Astrocyte (in vitro differentiated cells and primary cell): ENCODE measurements around the gene HERC6. TPM values are rescaled to one million over a fixed set of nuclear protein-coding genes. Genes with fewer than 3 reads are reported as not detected.

Experiments
- DNase-seq: peaks from one replicate; pipeline ENCODE4 v3.0.0-alpha.2; 2010; ENCODE audit warnings: low read depth
- FAIRE-seq: peaks from 2 replicates; lab custom pipeline; 2011; peaks lifted over from hg19 to GRCh38; lab: Jason Lieb, UNC
- H2AFZ ChIP-seq: 2 replicates; pipeline ENCODE4 v1.6.0; 2012; ENCODE audit warnings: low read depth, low read length, inconsistent platforms
- H3K27ac ChIP-seq: 2 replicates; pipeline ENCODE4 v1.5.1; 2011; ENCODE audit warnings: low read depth, low read length, inconsistent platforms
- H3K27me3 ChIP-seq: 2 replicates; pipeline ENCODE4 v1.6.0; 2011; ENCODE audit warnings: low read length, inconsistent platforms; ENCODE audit not compliant: insufficient read depth
- H3K36me3 ChIP-seq: 2 replicates; pipeline ENCODE4 v1.5.1; 2011; ENCODE audit warnings: low read length, inconsistent platforms; ENCODE audit not compliant: insufficient read depth
- H3K4me1 ChIP-seq: 2 replicates; pipeline ENCODE4 v1.5.1; 2011; ENCODE audit warnings: low read length, inconsistent platforms; ENCODE audit not compliant: insufficient read depth
- H3K4me2 ChIP-seq: 2 replicates; pipeline ENCODE4 v1.6.0; 2012; ENCODE audit warnings: low read length, inconsistent platforms
- H3K4me3 ChIP-seq: 2 replicates; pipeline ENCODE4 v1.5.1; 2011; ENCODE audit warnings: low read depth, mild to moderate bottlenecking, low read length, inconsistent platforms; ENCODE audit not compliant: insufficient read depth
- H3K79me2 ChIP-seq: 2 replicates; pipeline ENCODE4 v1.6.0; 2012; ENCODE audit warnings: mild to moderate bottlenecking, low read length, inconsistent platforms; ENCODE audit not compliant: insufficient read depth
- H3K9ac ChIP-seq: 2 replicates; pipeline ENCODE4 v1.6.0; 2012; ENCODE audit warnings: mild to moderate bottlenecking, low read length, inconsistent platforms
- H3K9me3 ChIP-seq: 2 replicates; pipeline ENCODE4 v1.5.1; 2012; ENCODE audit warnings: low read depth, mild to moderate bottlenecking, low read length, inconsistent platforms; ENCODE audit not compliant: insufficient read depth
- H4K20me1 ChIP-seq: 2 replicates; pipeline ENCODE4 v1.6.0; 2012; ENCODE audit warnings: low read length, inconsistent platforms; ENCODE audit not compliant: insufficient read depth
- H3K27ac Mint-ChIP-seq: one replicate; pipeline ENCODE4 v1.8.0; 2021; ENCODE audit warnings: mild to moderate bottlenecking, mixed read lengths; ENCODE audit not compliant: unreplicated experiment
- H3K27me3 Mint-ChIP-seq: one replicate; pipeline ENCODE4 v1.8.0; 2021; ENCODE audit warnings: low read depth, mixed read lengths; ENCODE audit not compliant: unreplicated experiment
- H3K36me3 Mint-ChIP-seq: one replicate; pipeline ENCODE4 v1.8.0; 2021; ENCODE audit warnings: low read depth, mixed read lengths; ENCODE audit not compliant: unreplicated experiment
- H3K4me1 Mint-ChIP-seq: one replicate; pipeline ENCODE4 v1.8.0; 2021; ENCODE audit warnings: low read depth, mixed read lengths; ENCODE audit not compliant: unreplicated experiment
- H3K4me3 Mint-ChIP-seq: one replicate; pipeline ENCODE4 v1.8.0; 2021; ENCODE audit warnings: mild to moderate bottlenecking, moderate library complexity, mixed read lengths; ENCODE audit not compliant: unreplicated experiment
- H3K9me3 Mint-ChIP-seq: one replicate; pipeline ENCODE4 v1.8.0; 2021; ENCODE audit warnings: mild to moderate bottlenecking, mixed read lengths; ENCODE audit not compliant: unreplicated experiment
- CTCF ChIP-seq: IDR thresholded peaks from 2 replicates; pipeline ENCODE4 v1.5.1; 2011; ENCODE audit warnings: low read depth, mild to moderate bottlenecking, inconsistent platforms, low read length, moderate library complexity; ENCODE audit not compliant: insufficient read depth
- EZH2 ChIP-seq: IDR thresholded peaks from 2 replicates; pipeline ENCODE4 v1.6.1; 2012; ENCODE audit warnings: mild to moderate bottlenecking, low read length, inconsistent platforms; ENCODE audit not compliant: insufficient read depth
- total RNA-seq: library from RNA; stranded (reverse); gene quantifications from 2 replicates; pipeline ENCODE4 v1.2.1, GENCODE V29; 2021

Gene HERC6
- total RNA-seq, 1 donor from 2014 or later, result 37.3 TPM

- no peaks in the 10 kb centered on the region for H3K27me3 Mint-ChIP-seq
- DNase-seq, result no peak
- peak overlapping the region; percentile 34 for H3K4me3 Mint-ChIP-seq
These were observed 99.6 kb downstream of the HERC6 start for GRCh38 chr4:88478247-88478646.

GRCh38 chr4:88481537-88481936 is 102.9 kb downstream of the HERC6 start:
- no peak for FAIRE-seq
- H3K27ac Mint-ChIP-seq, result no peak overlapping the region
- peaks cover 3% of the 10 kb centered on the region for H3K36me3 Mint-ChIP-seq
- Histone ChIP-seq H3K79me2 (no peaks in the 10 kb centered on the region), H3K4me3 (no peak overlapping the region), H3K9me3 (no peaks in the 10 kb centered on the region), H4K20me1 (no peaks in the 10 kb centered on the region), H2AFZ (no peak overlapping the region), H3K4me2 (no peak overlapping the region), H3K27ac (no peak overlapping the region), H3K4me1 (no peaks in the 10 kb centered on the region), H3K27me3 (no peaks in the 10 kb centered on the region), H3K36me3 (no peaks in the 10 kb centered on the region), H3K9ac (no peak overlapping the region)
- no peak for DNase-seq
- no peaks in the 10 kb centered on the region for H3K27me3 Mint-ChIP-seq
- H3K9me3 Mint-ChIP-seq, result no peaks in the 10 kb centered on the region
- H3K4me1 Mint-ChIP-seq, result no peaks in the 10 kb centered on the region
- TF ChIP-seq EZH2 (no peak), CTCF (no peak)
- no peak overlapping the region for H3K4me3 Mint-ChIP-seq

More at GRCh38 chr4:88478247-88478646, 99.6 kb downstream of the HERC6 start:
- Histone ChIP-seq H3K4me2 (no peak overlapping the region), H3K27me3 (no peaks in the 10 kb centered on the region), H3K36me3 (no peaks in the 10 kb centered on the region), H3K79me2 (no peaks in the 10 kb centered on the region), H2AFZ (no peak overlapping the region), H3K9ac (no peak overlapping the region), H3K4me1 (no peaks in the 10 kb centered on the region), H3K27ac (no peak overlapping the region), H3K9me3 (no peaks in the 10 kb centered on the region), H3K4me3 (no peak overlapping the region), H4K20me1 (no peaks in the 10 kb centered on the region)
- no peak for TF ChIP-seq CTCF
- TF ChIP-seq EZH2, result no peak
- H3K9me3 Mint-ChIP-seq, result no peaks in the 10 kb centered on the region
- no peaks in the 10 kb centered on the region for H3K36me3 Mint-ChIP-seq
- peaks cover 7% of the 10 kb centered on the region for H3K4me1 Mint-ChIP-seq
- H3K27ac Mint-ChIP-seq, result no peak overlapping the region
- FAIRE-seq, result no peak

- H3K4me1 ChIP-seq, result no peaks in the 10 kb centered on the region
- H3K4me3 ChIP-seq, result no peak overlapping the region
- Mint-ChIP-seq H3K4me3 (no peak overlapping the region), H3K9me3 (no peaks in the 10 kb centered on the region), H3K27me3 (no peaks in the 10 kb centered on the region), H3K36me3 (peaks cover 9% of the 10 kb centered on the region), H3K27ac (no peak overlapping the region), H3K4me1 (no peaks in the 10 kb centered on the region)
- no peak for DNase-seq
- no peak for TF ChIP-seq EZH2
- no peak for TF ChIP-seq CTCF
- H4K20me1 ChIP-seq, result no peaks in the 10 kb centered on the region
- H2AFZ ChIP-seq, result no peak overlapping the region
- H3K4me2 ChIP-seq, result no peak overlapping the region
- H3K36me3 ChIP-seq, result no peaks in the 10 kb centered on the region
- H3K27me3 ChIP-seq, result no peaks in the 10 kb centered on the region
- no peak overlapping the region for H3K27ac ChIP-seq
- H3K9me3 ChIP-seq, result no peaks in the 10 kb centered on the region
- no peak overlapping the region for H3K9ac ChIP-seq
- no peak for FAIRE-seq
- no peaks in the 10 kb centered on the region for H3K79me2 ChIP-seq
These were observed 110.6 kb downstream of the HERC6 start for GRCh38 chr4:88489100-88489761.
